Right atrium auricular region (tissue), 2 donors: ENCODE measurements around the gene RTN4RL2. TPM values are rescaled to one million over a fixed set of nuclear protein-coding genes. Genes with fewer than 3 reads are reported as not detected.

ENCODE experiments used
- DNase-seq: peaks from one replicate; pipeline ENCODE4 v3.0.0-alpha.2; 2019; ENCODE audit warnings: low spot score
- H3K27ac ChIP-seq, 2 donors: fragments of 200-600 bp; sonication (generic); 1 replicate in 1 of 2; 2 replicates in 1 of 2; pipeline ENCODE4 v1.5.1; 2016 to 2019
- H3K27me3 ChIP-seq, 2 donors: fragments of 200-600 bp; sonication (generic); one replicate each; pipeline versions ENCODE4 v1.5.1 to v1.6.0; 2017 to 2019
- H3K36me3 ChIP-seq: fragments of 200-600 bp; sonication (generic); one replicate; pipeline ENCODE4 v1.5.1; 2016
- H3K4me1 ChIP-seq, 2 donors: fragments of 200-600 bp; sonication (generic); one replicate each; pipeline versions ENCODE4 v1.5.1 to v1.6.0; 2017 to 2019
- H3K4me3 ChIP-seq, 2 donors: fragments of 200-600 bp; sonication (generic); 1 replicate in 1 of 2; 2 replicates in 1 of 2; pipeline ENCODE4 v1.5.1; 2017 to 2019; ENCODE audit warnings: mild to moderate bottlenecking in 1 of 2, moderate library complexity in 1 of 2
- H3K9me3 ChIP-seq, 2 donors: fragments of 200-600 bp; sonication (generic); one replicate each; pipeline ENCODE4 v1.5.1; 2019
- total RNA-seq, 2 donors: library from RNA; depleted of rRNA; stranded (reverse); fragments of >200 nt; gene quantifications; one replicate each; pipeline ENCODE4 v1.1.0, GENCODE V29; 2016
- TF ChIP-seq, protein P1 (sequence below), 2 donors: fragments of 200-600 bp; sonication (generic); IDR thresholded peaks; one replicate each; pipeline ENCODE4 v1.5.1; 2019; ENCODE audit warnings: antibody characterized with exemption in 2 of 2

The RTN4RL2 gene
- total RNA-seq, 2 donors from 2014 or later, result 0.94 to 1.3 TPM

DNA sequence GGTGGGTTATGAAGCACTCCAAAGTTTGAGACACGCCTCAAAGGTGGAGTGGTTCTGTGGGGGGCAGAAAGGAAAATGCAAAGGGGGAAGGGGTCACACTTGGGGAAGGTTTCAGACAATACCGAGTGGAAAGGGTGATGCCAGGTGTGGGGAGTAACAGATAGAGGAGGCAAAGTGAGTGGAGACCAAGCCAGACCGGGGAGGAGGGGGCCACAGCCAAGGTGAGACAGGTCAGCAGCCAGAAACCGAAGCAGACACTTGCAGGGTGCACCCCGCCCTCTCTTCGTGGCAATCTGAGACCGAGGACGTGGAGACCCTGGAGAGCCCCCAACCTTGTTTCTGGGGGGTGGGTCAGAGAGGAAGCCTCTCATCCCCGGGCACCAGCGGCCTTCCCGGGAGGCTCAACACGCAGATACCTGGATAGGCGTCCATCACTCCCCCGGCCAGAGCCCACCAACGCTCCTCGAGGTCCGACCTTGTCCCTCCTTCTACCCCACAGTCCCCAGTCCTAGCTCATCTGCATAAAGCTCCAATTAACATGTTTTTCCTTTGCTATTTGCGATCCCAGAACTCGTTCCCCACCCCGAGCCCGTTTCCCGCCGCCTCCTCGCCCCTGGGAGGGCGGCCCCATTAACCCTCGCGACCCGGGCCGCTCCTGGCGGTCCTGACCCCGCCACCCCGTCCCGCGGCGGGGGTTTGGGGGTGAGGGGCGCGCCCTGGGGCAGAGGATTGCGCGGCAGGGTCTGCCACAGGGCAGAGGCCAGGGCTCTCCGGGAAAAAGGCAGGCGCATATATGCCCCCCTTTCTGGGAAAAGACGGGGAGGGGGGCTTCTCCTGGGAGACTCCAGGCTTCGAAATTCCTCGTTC is 21.8 kb downstream of the RTN4RL2 start:
- no peak for DNase-seq
- Histone ChIP-seq H3K4me1 (peaks cover 0 to 17% of the 10 kb centered on the region in 2 donors), H3K36me3 (peaks cover 19% of the 10 kb centered on the region), H3K9me3 (no peaks in the 10 kb centered on the region), H3K27ac (no peak overlapping the region), H3K27me3 (peaks cover 7 to 8% of the 10 kb centered on the region in 2 donors), H3K4me3 (peak overlapping the region in 1 of 2 donors; percentile 43)
- TF ChIP-seq, protein P1, sequence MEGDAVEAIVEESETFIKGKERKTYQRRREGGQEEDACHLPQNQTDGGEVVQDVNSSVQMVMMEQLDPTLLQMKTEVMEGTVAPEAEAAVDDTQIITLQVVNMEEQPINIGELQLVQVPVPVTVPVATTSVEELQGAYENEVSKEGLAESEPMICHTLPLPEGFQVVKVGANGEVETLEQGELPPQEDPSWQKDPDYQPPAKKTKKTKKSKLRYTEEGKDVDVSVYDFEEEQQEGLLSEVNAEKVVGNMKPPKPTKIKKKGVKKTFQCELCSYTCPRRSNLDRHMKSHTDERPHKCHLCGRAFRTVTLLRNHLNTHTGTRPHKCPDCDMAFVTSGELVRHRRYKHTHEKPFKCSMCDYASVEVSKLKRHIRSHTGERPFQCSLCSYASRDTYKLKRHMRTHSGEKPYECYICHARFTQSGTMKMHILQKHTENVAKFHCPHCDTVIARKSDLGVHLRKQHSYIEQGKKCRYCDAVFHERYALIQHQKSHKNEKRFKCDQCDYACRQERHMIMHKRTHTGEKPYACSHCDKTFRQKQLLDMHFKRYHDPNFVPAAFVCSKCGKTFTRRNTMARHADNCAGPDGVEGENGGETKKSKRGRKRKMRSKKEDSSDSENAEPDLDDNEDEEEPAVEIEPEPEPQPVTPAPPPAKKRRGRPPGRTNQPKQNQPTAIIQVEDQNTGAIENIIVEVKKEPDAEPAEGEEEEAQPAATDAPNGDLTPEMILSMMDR (IDR thresholded peaks at IDR 0.05), result no peak

DNA sequence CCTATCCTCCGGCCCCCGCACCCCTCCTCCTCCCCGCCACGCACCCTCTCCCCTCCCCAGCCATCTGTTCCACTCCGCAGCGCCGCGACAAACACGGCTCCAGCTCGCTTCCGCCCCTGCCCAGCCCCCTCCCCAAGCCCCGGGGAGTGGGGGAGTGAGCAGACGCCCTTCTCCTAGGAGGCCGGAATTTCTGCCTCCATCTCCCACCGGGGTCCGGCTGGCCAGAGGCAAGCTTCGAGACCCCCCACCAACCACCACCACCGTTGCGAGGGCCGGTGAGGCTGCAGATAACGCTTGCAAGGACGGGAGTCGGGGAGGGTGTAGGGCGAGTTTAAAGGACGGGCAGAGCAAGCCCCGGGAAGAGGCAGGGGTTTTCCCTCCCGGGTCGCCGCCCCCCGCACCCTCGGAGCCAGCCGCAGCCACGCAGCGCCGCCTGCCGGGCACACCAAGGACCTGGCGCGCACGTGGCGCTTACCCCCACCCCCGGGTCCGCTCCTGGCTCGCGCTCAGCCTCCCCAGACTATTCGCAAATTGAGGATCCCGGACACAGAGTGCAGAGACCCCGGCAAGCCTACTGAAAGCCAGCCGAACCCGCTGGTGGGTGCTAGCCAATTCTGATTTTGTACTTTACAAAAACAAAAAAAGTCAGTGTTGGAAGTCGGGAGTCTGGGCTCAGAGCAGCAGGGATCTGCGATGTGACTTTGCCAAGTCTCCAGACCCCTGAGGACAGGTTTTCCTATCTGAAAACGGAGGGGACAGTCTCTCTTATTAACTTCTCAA is 22.6 kb downstream of the RTN4RL2 start:
- Histone ChIP-seq H3K9me3 (no peaks in the 10 kb centered on the region), H3K27me3 (peaks cover 7 to 8% of the 10 kb centered on the region in 2 donors), H3K4me3 (peak overlapping the region; percentile 19 to 43), H3K36me3 (peaks cover 26% of the 10 kb centered on the region), H3K27ac (no peak overlapping the region), H3K4me1 (peaks cover 0 to 17% of the 10 kb centered on the region in 2 donors)
- TF ChIP-seq, protein P1 (IDR thresholded peaks at IDR 0.05), result peak; percentile 57 to 82
- DNase-seq, result no peak

DNA sequence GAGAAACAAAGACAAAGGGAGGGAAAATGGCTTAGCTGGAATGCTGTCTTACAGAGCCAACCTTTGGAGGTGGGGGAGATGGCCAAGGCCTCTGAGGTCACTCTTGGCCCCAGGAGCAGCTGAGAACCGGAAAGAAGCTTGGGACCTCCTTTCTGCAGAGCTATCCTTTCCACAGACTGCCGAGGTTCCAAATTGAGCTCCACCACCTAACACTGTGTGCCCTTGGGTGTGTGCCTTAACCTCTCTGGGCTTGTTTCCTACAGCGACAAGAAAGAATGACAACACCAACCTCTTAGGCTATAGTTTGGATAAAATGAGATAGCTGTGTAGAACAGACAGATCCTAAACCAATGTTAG is 23.2 kb downstream of the RTN4RL2 start:
- peaks cover 7 to 8% of the 10 kb centered on the region in 2 donors for H3K27me3 ChIP-seq
- no peak overlapping the region for H3K27ac ChIP-seq
- DNase-seq, result no peak
- H3K9me3 ChIP-seq, result no peaks in the 10 kb centered on the region
- peaks cover 27% of the 10 kb centered on the region for H3K36me3 ChIP-seq
- TF ChIP-seq, protein P1 (IDR thresholded peaks at IDR 0.05), result no peak
- H3K4me3 ChIP-seq, result no peak overlapping the region
- H3K4me1 ChIP-seq, result peaks cover 0 to 17% of the 10 kb centered on the region in 2 donors

DNA sequence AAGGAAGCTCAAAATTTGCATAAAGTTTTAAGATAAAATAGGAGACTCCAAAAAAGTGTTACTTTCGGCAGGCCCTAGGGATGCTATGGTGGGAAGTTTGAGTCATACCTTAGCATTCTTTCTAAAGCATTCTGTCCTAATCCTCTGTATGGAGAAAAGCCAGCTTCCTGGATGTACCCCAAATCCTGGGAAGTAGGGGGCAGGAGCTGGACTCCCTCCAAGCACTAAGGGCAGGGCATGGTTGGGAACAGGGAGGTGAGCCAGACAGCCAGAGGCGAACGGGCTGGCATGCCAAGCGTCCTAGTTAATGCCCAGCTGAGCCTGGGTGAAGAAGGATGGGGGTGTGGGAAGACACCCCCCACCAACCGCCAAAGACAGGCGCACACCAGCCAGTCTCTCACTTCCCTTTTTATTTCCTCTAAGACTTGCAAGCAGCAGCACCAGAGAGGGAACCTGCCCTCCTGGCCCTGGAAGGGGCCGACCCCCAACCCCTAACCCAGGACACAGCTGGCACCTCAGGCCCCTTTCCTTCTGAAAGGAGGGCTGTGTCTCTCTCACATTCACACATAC is 23.9 kb downstream of the RTN4RL2 start:
- DNase-seq, result no peak
- Histone ChIP-seq H3K27me3 (peaks cover 7 to 8% of the 10 kb centered on the region in 2 donors), H3K4me3 (no peak overlapping the region), H3K4me1 (peaks cover 0 to 17% of the 10 kb centered on the region in 2 donors), H3K9me3 (no peaks in the 10 kb centered on the region), H3K36me3 (peaks cover 32% of the 10 kb centered on the region), H3K27ac (no peak overlapping the region)
- TF ChIP-seq, protein P1 (IDR thresholded peaks at IDR 0.05), result no peak

DNA sequence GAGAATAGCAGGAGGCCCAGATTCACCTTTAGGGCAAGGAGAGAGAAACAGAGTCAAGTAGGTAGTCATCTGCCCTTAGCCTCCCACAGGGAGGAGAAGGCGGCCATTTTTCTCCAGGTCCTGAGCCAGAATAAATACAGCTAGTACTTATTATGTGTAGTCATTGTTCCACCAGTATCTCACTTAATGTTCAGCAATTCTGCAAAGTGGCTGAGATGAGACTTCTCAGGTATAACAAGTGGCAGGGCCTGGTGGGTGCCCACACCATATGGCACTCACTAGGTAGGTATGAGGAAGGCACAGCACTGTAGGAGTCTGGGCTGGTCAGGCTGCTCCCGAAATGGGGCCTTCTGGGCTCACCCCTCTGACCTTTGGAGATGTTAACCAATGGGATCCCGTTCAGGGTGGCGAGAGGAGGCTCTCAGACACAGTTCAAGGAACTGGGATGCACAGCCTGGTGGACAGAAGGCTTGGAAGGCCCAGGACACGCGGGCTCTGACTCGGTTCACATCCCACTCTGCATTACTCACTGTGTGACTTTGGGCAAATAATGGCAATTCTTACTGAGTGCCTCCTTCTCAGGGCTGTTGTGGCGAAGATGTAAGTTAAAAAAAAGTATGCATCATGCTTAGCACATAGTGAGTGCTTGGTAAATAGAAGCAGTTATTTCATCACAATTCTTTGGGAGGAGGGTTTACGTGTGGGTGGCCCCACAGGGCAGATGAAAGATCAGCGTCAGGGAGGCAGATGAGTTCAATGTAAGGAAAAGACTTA is 25.1 kb downstream of the RTN4RL2 start:
- Histone ChIP-seq H3K27ac (no peak overlapping the region), H3K27me3 (peaks cover 7 to 8% of the 10 kb centered on the region in 2 donors), H3K4me1 (peaks cover 0 to 17% of the 10 kb centered on the region in 2 donors), H3K9me3 (no peaks in the 10 kb centered on the region), H3K4me3 (no peak overlapping the region), H3K36me3 (peaks cover 40% of the 10 kb centered on the region)
- TF ChIP-seq, protein P1 (IDR thresholded peaks at IDR 0.05), result no peak
- no peak for DNase-seq
